Mesenchymal stem cell (in vitro differentiated cells and primary cell): ENCODE data around the gene GRK6.
A peak's percentile ranks its signal among the peaks of the same experiment; 100 is the strongest.

Source experiments
- DNase-seq: peaks from one replicate; pipeline ENCODE4 v3.0.0-alpha.2; 2013
- H2AFZ ChIP-seq: one replicate; pipeline ENCODE4 v1.6.1; 2013; ENCODE audit warnings: low read depth, mild to moderate bottlenecking, control low read depth, inconsistent platforms, low read length, moderate library complexity
- H2AK5ac ChIP-seq: 2 replicates; pipeline ENCODE4 v1.6.1; 2013; ENCODE audit warnings: low read length, moderate library complexity, mild to moderate bottlenecking, inconsistent platforms; ENCODE audit not compliant: severe bottlenecking
- H2BK120ac ChIP-seq: one replicate; pipeline ENCODE4 v1.6.1; 2013; ENCODE audit warnings: low read depth, mild to moderate bottlenecking, inconsistent platforms, low read length, moderate library complexity
- H2BK12ac ChIP-seq, 2 experiments: one replicate each; pipeline ENCODE4 v1.6.1; 2013; ENCODE audit warnings: inconsistent platforms in 2 of 2, low read length in 2 of 2, mild to moderate bottlenecking in 2 of 2, moderate library complexity in 2 of 2, control low read depth in 1 of 2
- H2BK15ac ChIP-seq: one replicate; pipeline ENCODE4 v1.6.1; 2013; ENCODE audit warnings: mild to moderate bottlenecking, low read depth, inconsistent platforms; ENCODE audit not compliant: poor library complexity, severe bottlenecking
- H2BK5ac ChIP-seq: 2 replicates; pipeline ENCODE4 v1.6.1; 2013; ENCODE audit warnings: low read depth, mild to moderate bottlenecking, low read length, control low read depth, inconsistent platforms; ENCODE audit not compliant: poor library complexity, severe bottlenecking
- H3K14ac ChIP-seq, 2 experiments: one replicate each; pipeline ENCODE4 v1.6.1; 2013; ENCODE audit warnings: inconsistent platforms in 2 of 2, low read length in 2 of 2, control low read depth in 1 of 2, mild to moderate bottlenecking in 1 of 2, moderate library complexity in 1 of 2
- H3K18ac ChIP-seq, 2 experiments: one replicate each; pipeline ENCODE4 v1.6.1; 2013; ENCODE audit warnings: inconsistent platforms in 2 of 2, low read length in 2 of 2, control low read depth in 1 of 2, low read depth in 1 of 2, mild to moderate bottlenecking in 1 of 2
- H3K23ac ChIP-seq, 2 experiments: one replicate each; pipeline ENCODE4 v1.6.1; 2013; ENCODE audit warnings: inconsistent platforms in 2 of 2, low read length in 2 of 2, mild to moderate bottlenecking in 2 of 2, moderate library complexity in 2 of 2, control low read depth in 1 of 2
- H3K27ac ChIP-seq: 2 replicates; pipeline ENCODE4 v1.5.1; 2013; ENCODE audit warnings: mild to moderate bottlenecking, moderate library complexity, low read length, control low read depth, inconsistent platforms; ENCODE audit not compliant: poor library complexity, severe bottlenecking
- H3K27me3 ChIP-seq, 2 experiments: 2 replicates each; pipeline versions ENCODE4 v1.6.1 to v1.7.0; 2013; ENCODE audit warnings: low read length in 2 of 2, mild to moderate bottlenecking in 2 of 2, moderate library complexity in 2 of 2, control low read depth in 1 of 2, inconsistent platforms in 1 of 2; ENCODE audit not compliant: control insufficient read depth in 1 of 2, insufficient read depth in 1 of 2
- H3K36me3 ChIP-seq, 2 experiments: 2 replicates each; pipeline versions ENCODE4 v1.6.1 to v1.7.0; 2013; ENCODE audit warnings: low read length in 2 of 2, control low read depth in 1 of 2, inconsistent platforms in 1 of 2, low read depth in 1 of 2, mild to moderate bottlenecking in 1 of 2; ENCODE audit not compliant: insufficient read depth in 2 of 2, control insufficient read depth in 1 of 2
- H3K4ac ChIP-seq, 2 experiments: one replicate each; pipeline ENCODE4 v1.6.1; 2013; ENCODE audit warnings: inconsistent platforms in 2 of 2, low read length in 2 of 2, mild to moderate bottlenecking in 2 of 2, moderate library complexity in 2 of 2, control low read depth in 1 of 2, low read depth in 1 of 2
- H3K4me1 ChIP-seq: 2 replicates; pipeline ENCODE4 v1.6.1; 2013; ENCODE audit warnings: low read depth, low read length, control low read depth; ENCODE audit not compliant: control insufficient read depth, insufficient read depth
- H3K4me2 ChIP-seq: 2 replicates; pipeline ENCODE4 v1.6.1; 2013; ENCODE audit warnings: low read length, mild to moderate bottlenecking, inconsistent platforms; ENCODE audit not compliant: poor library complexity, severe bottlenecking
- H3K4me3 ChIP-seq, 2 experiments: 2 replicates each; pipeline versions ENCODE4 v1.5.1 to v1.7.0; 2013; ENCODE audit warnings: low read length in 2 of 2, mild to moderate bottlenecking in 2 of 2, control low read depth in 1 of 2, low read depth in 1 of 2; ENCODE audit not compliant: insufficient read depth in 1 of 2
- H3K79me1 ChIP-seq: replicated peaks from 2 replicates; pipeline ENCODE4 v1.6.1; 2013; ENCODE audit warnings: mild to moderate bottlenecking, control low read depth, low read length, inconsistent platforms; ENCODE audit not compliant: poor library complexity, severe bottlenecking
- H3K9ac ChIP-seq: 2 replicates; pipeline ENCODE4 v1.7.0; 2013; ENCODE audit warnings: mild to moderate bottlenecking, low read length, moderate library complexity
- H3K9me3 ChIP-seq: 2 replicates; pipeline ENCODE4 v1.7.0; 2013; ENCODE audit warnings: mild to moderate bottlenecking, low read length; ENCODE audit not compliant: control insufficient read depth
- H4K8ac ChIP-seq: one replicate; pipeline ENCODE4 v1.6.1; 2013; ENCODE audit warnings: inconsistent platforms, mild to moderate bottlenecking, low read length, moderate library complexity
- H4K91ac ChIP-seq: one replicate; pipeline ENCODE4 v1.6.1; 2013; ENCODE audit warnings: mild to moderate bottlenecking, low read length, inconsistent platforms
- WGBS: methylation state at CpG from one replicate; pipeline ENCODE4 v1.1.7; 2013; ENCODE audit warnings: mixed read lengths; 5-methylcytosine and 5-hydroxymethylcytosine counted together

The GRK6 gene

GRCh38 chr5:177428574-177429217, 2.2 kb downstream of the GRK6 start:
- WGBS = 96% methylated on average over 9 of the region's 10 CpGs

GRCh38 chr5:177429248-177430040, 3.0 kb downstream of the GRK6 start:
- no peak overlapping the region for H2AFZ ChIP-seq
- no peak overlapping the region for H3K23ac ChIP-seq
- 91% methylated on average over 6 of the region's 6 CpGs for WGBS
- no peak overlapping the region for H3K4ac ChIP-seq
- no peak overlapping the region for H2AK5ac ChIP-seq
- H3K18ac ChIP-seq = no peak overlapping the region
- H3K4me1 ChIP-seq = peaks cover 23% of the 10 kb centered on the region
- H3K9ac ChIP-seq = no peak overlapping the region
- H3K4me2 ChIP-seq = no peak overlapping the region
- peaks cover 32 to 48% of the 10 kb centered on the region in 2 experiments for H3K36me3 ChIP-seq
- H4K8ac ChIP-seq = no peak overlapping the region
- no peak overlapping the region for H4K91ac ChIP-seq
- no peak for DNase-seq
- H3K9me3 ChIP-seq = no peaks in the 10 kb centered on the region
- no peaks in the 10 kb centered on the region for H3K27me3 ChIP-seq
- no peak overlapping the region for H2BK12ac ChIP-seq
- H2BK120ac ChIP-seq = no peak overlapping the region
- no peak overlapping the region for H2BK15ac ChIP-seq
- H3K79me1 ChIP-seq = peaks cover 39% of the 10 kb centered on the region
- no peak overlapping the region for H3K14ac ChIP-seq
- no peak overlapping the region for H2BK5ac ChIP-seq
- H3K4me3 ChIP-seq = no peak overlapping the region
- H3K27ac ChIP-seq = no peak overlapping the region

More at GRCh38 chr5:177428574-177429217, 2.2 kb downstream of the GRK6 start:
- Histone ChIP-seq H3K23ac (no peak overlapping the region), H2BK12ac (no peak overlapping the region), H2AK5ac (no peak overlapping the region), H3K18ac (no peak overlapping the region), H3K4ac (no peak overlapping the region), H2BK120ac (no peak overlapping the region), H2BK5ac (no peak overlapping the region), H4K91ac (no peak overlapping the region), H3K79me1 (peaks cover 39% of the 10 kb centered on the region), H3K4me3 (no peak overlapping the region), H3K36me3 (peaks cover 25 to 41% of the 10 kb centered on the region in 2 experiments), H2BK15ac (no peak overlapping the region), H2AFZ (no peak overlapping the region), H3K27me3 (no peaks in the 10 kb centered on the region), H3K4me1 (peaks cover 23% of the 10 kb centered on the region), H3K9me3 (no peaks in the 10 kb centered on the region), H3K4me2 (no peak overlapping the region), H3K9ac (peak overlapping the region; percentile 93), H3K27ac (no peak overlapping the region), H4K8ac (no peak overlapping the region), H3K14ac (no peak overlapping the region)
- DNase-seq = no peak

GRCh38 chr5:177430140-177430951, 3.9 kb downstream of the GRK6 start:
- Histone ChIP-seq H4K8ac (no peak overlapping the region), H4K91ac (no peak overlapping the region)

GRCh38 chr5:177430972-177431316, 4.5 kb downstream of the GRK6 start:
- no peak overlapping the region for H3K4me2 ChIP-seq
- WGBS = 97% methylated on average over 7 of the region's 7 CpGs

More at GRCh38 chr5:177430140-177430951, 3.9 kb downstream of the GRK6 start:
- no peak overlapping the region for H3K14ac ChIP-seq
- no peak overlapping the region for H2BK5ac ChIP-seq
- H3K23ac ChIP-seq = no peak overlapping the region
- H3K27me3 ChIP-seq = no peaks in the 10 kb centered on the region
- no peak overlapping the region for H3K27ac ChIP-seq
- H2BK120ac ChIP-seq = no peak overlapping the region
- no peak overlapping the region for H2AFZ ChIP-seq
- peaks cover 41 to 57% of the 10 kb centered on the region in 2 experiments for H3K36me3 ChIP-seq
- H3K4me2 ChIP-seq = no peak overlapping the region
- H3K9ac ChIP-seq = no peak overlapping the region
- H3K4me3 ChIP-seq = no peak overlapping the region
- DNase-seq = no peak
- peaks cover 23% of the 10 kb centered on the region for H3K4me1 ChIP-seq
- WGBS = 92% methylated on average over 25 of the region's 26 CpGs
- H2AK5ac ChIP-seq = no peak overlapping the region
- peaks cover 39% of the 10 kb centered on the region for H3K79me1 ChIP-seq
- no peak overlapping the region for H3K18ac ChIP-seq
- H3K9me3 ChIP-seq = no peaks in the 10 kb centered on the region
- no peak overlapping the region for H3K4ac ChIP-seq
- H2BK12ac ChIP-seq = no peak overlapping the region
- H2BK15ac ChIP-seq = no peak overlapping the region

More at GRCh38 chr5:177430972-177431316, 4.5 kb downstream of the GRK6 start:
- peaks cover 19% of the 10 kb centered on the region for H3K4me1 ChIP-seq
- peaks cover 47 to 62% of the 10 kb centered on the region in 2 experiments for H3K36me3 ChIP-seq
- no peak overlapping the region for H3K27ac ChIP-seq
- no peak overlapping the region for H2AFZ ChIP-seq
- H2BK5ac ChIP-seq = no peak overlapping the region
- no peak overlapping the region for H4K91ac ChIP-seq
- H3K18ac ChIP-seq = no peak overlapping the region
- H3K9me3 ChIP-seq = no peaks in the 10 kb centered on the region
- no peak overlapping the region for H4K8ac ChIP-seq
- no peak overlapping the region for H3K23ac ChIP-seq
- no peak overlapping the region for H2BK120ac ChIP-seq
- H3K14ac ChIP-seq = no peak overlapping the region
- H2BK12ac ChIP-seq = no peak overlapping the region
- peaks cover 39% of the 10 kb centered on the region for H3K79me1 ChIP-seq
- no peak overlapping the region for H3K9ac ChIP-seq
- no peak overlapping the region for H2BK15ac ChIP-seq
- no peaks in the 10 kb centered on the region for H3K27me3 ChIP-seq
- no peak overlapping the region for H3K4me3 ChIP-seq
- H3K4ac ChIP-seq = no peak overlapping the region
- H2AK5ac ChIP-seq = no peak overlapping the region
- no peak for DNase-seq
